GM19395 (cell line): ENCODE data around the gene ITGB5.
"Not testable (repeated sequence)": the region's sequence is repeated elsewhere in the genome, so short reads cannot be mapped to it uniquely, and the experiment has no call there.

Experiments used
- ATAC-seq: cut with Tn5 transposase; IDR thresholded peaks from one replicate; pipeline ENCODE4 v1.9.1; 2021; ENCODE audit warnings: mild to moderate bottlenecking, moderate library complexity; ENCODE audit not compliant: unreplicated experiment

ITGB5 gene

GRCh38 chr3:124759666-124760401 is 127.3 kb downstream of the ITGB5 start:
- no peak for ATAC-seq

- no peak for ATAC-seq
These were observed 128.1 kb downstream of the ITGB5 start for GRCh38 chr3:124758851-124759635.

- ATAC-seq: not testable (repeated sequence)
These were observed 129.2 kb downstream of the ITGB5 start for GRCh38 chr3:124757926-124758325.

GRCh38 chr3:124752051-124752450 is 135.1 kb downstream of the ITGB5 start:
- ATAC-seq: no peak

- ATAC-seq: no peak
These were observed 135.7 kb downstream of the ITGB5 start for GRCh38 chr3:124751501-124751900.

- ATAC-seq: not testable (repeated sequence)
These were observed 137.3 kb downstream of the ITGB5 start for GRCh38 chr3:124749877-124750276.

GRCh38 chr3:124748560-124749198 is 138.5 kb downstream of the ITGB5 start:
- no peak for ATAC-seq

- no peak for ATAC-seq
These were observed 139.8 kb downstream of the ITGB5 start for GRCh38 chr3:124747111-124747981.

- ATAC-seq: no peak
These were observed 141.4 kb downstream of the ITGB5 start for GRCh38 chr3:124745756-124746155.

- no peak for ATAC-seq
These were observed 146.1 kb downstream of the ITGB5 start for GRCh38 chr3:124741027-124741426.

GRCh38 chr3:124731760-124732159 is 155.4 kb downstream of the ITGB5 start:
- ATAC-seq: no peak

- no peak for ATAC-seq
These were observed 156.2 kb downstream of the ITGB5 start for GRCh38 chr3:124730941-124731297.

GRCh38 chr3:124730129-124730940 is 156.8 kb downstream of the ITGB5 start, which contains the start of gene UMPS:
UMPS (plus strand) TSS chr3:124730452; CDS start chr3:124730472, 20 bp downstream.
- ATAC-seq: peak; percentile 95

GRCh38 chr3:124722589-124722988 is 164.6 kb downstream of the ITGB5 start:
- no peak for ATAC-seq

GRCh38 chr3:124714223-124714853 is 172.8 kb downstream of the ITGB5 start:
- ATAC-seq: no peak
